ENCODE data around the gene ZNF609. TPM values are rescaled to one million over a fixed set of nuclear protein-coding genes. Genes with fewer than 3 reads are reported as not detected.
"Not testable (repeated sequence)": the region's sequence is repeated elsewhere in the genome, so short reads cannot be mapped to it uniquely, and the experiment has no call there.

ZNF609 gene
- total RNA-seq, 1 experiment from 2014 or later: 17.7 TPM

DNA sequence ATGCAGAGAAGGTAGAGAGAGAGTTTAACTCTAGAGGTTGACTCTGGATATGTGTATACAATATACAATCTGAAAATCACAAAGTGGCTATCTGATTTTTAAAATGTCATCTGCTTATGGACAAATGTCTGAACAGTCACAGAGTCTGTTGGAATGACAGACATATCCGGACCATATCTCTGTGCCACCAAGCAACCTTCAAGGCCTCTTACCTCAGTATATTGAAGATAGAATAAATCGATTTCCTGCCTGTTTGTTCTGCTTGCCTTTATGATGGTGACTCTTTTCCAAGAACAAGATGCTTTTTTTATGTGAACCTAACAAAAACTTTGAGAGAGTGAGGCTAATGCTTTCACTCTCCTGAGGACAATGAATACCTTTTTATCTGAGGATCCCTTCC lies 163.9 kb downstream of the ZNF609 start:
- Histone ChIP-seq H3K4me1 (replicated peaks) (no peaks in the 10 kb centered on the region), H3K4me3 (no peak overlapping the region), H3K27me3 (replicated peaks) (no peaks in the 10 kb centered on the region), H3K9me3 (replicated peaks) (no peaks in the 10 kb centered on the region), H3K27ac (no peak overlapping the region), H3K36me3 (peaks cover 14% of the 10 kb centered on the region; the same call in 1 of the 2 replicates)
- DNase-seq (ENCODE audit: low read depth in 1 of 2, low spot score in 2 of 2): no peak

DNA sequence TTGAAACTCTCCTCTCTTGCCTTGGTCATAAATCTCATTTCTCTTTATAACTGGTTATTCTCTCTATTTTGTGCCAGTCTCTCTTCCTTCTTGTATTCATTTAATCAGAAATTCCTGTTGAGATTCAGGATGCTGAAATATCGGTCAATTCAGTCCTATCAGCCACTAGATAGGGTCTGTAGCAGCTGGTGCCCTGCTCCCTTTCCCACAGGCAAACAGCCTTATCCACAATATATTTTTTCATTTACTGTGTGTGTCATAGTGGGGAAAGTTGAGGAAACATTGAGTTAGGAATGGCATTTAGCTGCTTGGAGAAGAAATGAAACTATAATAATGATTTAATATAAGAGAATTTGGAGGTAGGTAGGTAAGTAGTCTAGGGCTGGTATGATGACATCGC lies 168.7 kb downstream of the ZNF609 start:
- H3K4me1 ChIP-seq (replicated peaks): no peaks in the 10 kb centered on the region; the same call in 1 of the 2 replicates
- peaks cover 9% of the 10 kb centered on the region; the same call in 1 of the 2 replicates for H3K36me3 ChIP-seq
- H3K9me3 ChIP-seq (replicated peaks): no peaks in the 10 kb centered on the region
- H3K27ac ChIP-seq: no peak overlapping the region
- DNase-seq (ENCODE audit: low read depth in 1 of 2, low spot score in 2 of 2): no peak
- no peak overlapping the region for H3K4me3 ChIP-seq
- H3K27me3 ChIP-seq (replicated peaks): no peaks in the 10 kb centered on the region

DNA sequence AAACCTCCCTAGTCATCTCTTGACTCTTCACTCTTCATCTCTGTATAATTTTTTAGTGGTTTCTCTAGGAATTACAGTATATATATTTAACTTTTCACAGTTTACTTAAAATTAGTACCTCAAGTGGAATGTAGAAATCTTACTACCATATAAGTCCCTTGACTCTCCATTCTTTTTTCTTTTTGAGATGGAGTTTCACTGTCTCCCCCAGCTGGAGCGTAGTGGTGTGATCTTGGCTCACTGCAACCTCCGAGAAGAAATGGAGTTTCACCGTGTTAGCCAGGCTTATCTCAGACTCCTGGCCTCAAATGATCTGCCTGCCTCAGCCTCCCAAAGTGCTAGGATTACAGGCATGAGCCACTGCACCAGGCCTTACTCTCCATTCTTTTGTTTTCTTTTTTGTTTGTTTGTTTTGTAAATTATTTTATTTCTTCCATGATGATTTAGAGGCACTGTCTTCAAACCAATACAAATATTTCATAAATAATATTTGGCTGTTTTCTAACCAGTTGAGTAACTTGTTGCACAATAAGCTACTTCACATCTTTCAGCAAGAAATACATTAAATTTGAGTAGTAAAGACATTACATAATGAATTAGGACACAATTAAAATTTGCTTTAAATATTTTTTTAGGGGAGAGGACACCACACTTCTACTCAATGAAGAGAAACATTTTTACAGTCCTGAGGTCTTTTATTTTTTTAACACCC lies 170.2 kb downstream of the ZNF609 start:
- H3K27me3 ChIP-seq (replicated peaks): no peaks in the 10 kb centered on the region
- no peaks in the 10 kb centered on the region for H3K9me3 ChIP-seq (replicated peaks)
- H3K4me1 ChIP-seq (replicated peaks): peaks cover 6% of the 10 kb centered on the region
- no peak overlapping the region for H3K27ac ChIP-seq
- peaks cover 6% of the 10 kb centered on the region; the same call in 1 of the 2 replicates for H3K36me3 ChIP-seq
- no peak for DNase-seq (ENCODE audit: low read depth in 1 of 2, low spot score in 2 of 2)
- no peak overlapping the region for H3K4me3 ChIP-seq

DNA sequence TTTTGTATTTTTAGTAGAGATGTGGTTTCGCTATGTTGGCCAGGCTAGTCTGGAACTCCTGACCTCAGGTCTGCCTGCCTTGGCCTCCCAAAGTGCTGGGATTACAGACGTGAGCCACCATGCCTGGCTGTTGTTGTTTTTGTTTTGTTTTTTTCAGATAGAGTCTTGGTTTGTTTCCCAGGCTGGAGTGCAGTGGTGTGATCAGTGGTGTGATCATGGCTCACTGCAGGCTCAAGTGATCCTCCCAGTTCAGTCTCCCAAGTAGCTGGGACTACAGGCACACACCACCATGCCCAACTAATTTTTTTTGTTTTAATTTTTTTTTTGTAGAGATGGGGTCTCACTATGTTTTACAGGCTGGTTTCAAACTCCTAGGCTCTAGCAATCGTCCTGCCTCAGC lies 172.3 kb downstream of the ZNF609 start:
- H3K36me3 ChIP-seq; H3K9me3 ChIP-seq (replicated peaks); DNase-seq (ENCODE audit: low read depth in 1 of 2, low spot score in 2 of 2); H3K27ac ChIP-seq; H3K4me3 ChIP-seq; H3K27me3 ChIP-seq (replicated peaks); H3K4me1 ChIP-seq (replicated peaks): not testable (repeated sequence)

DNA sequence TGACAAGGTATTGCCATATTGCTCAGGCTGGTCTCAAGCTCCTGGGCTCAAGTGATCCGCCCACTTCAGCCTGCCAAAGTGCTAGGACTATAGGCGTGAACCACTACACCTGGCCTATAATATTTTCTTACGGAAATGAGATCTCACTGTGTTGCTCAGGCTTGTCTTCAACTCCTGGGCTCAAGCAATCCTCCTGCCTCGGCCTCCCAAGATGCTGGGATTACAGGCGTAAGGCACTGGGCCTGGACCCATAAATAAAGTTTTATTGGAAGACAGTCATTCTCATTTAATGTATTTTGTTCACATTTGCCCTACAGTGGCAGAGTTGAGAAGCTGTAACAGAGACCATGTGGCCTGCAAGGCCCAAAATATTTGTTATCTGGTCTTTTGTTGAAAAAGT lies 173.0 kb downstream of the ZNF609 start:
- no peaks in the 10 kb centered on the region for H3K27me3 ChIP-seq (replicated peaks)
- no peak overlapping the region for H3K27ac ChIP-seq
- H3K4me1 ChIP-seq (replicated peaks): peaks cover 10% of the 10 kb centered on the region
- no peaks in the 10 kb centered on the region for H3K9me3 ChIP-seq (replicated peaks)
- no peak overlapping the region for H3K4me3 ChIP-seq
- H3K36me3 ChIP-seq: peaks cover 9% of the 10 kb centered on the region
- no peak for DNase-seq (ENCODE audit: low read depth in 1 of 2, low spot score in 2 of 2)

DNA sequence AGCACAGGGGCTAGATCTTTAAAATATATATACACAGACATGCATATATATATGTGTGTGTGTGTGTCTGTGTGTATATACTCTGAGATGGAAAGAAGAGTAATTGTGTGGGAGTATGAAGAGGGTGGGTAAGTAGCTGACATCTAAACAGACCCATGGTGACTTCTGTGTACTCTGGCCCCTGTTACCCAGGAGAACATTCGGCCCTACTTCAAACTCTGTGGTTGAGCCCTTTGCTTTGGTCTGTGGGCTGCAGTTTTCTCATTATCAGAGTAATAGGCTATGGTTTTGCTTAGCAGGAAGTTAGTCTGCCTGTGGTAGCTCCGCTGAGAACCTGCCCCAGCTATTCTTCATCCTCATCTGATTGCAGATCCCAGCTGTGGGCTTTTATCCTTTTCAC lies 173.6 kb downstream of the ZNF609 start:
- H3K36me3 ChIP-seq: peaks cover 9% of the 10 kb centered on the region
- H3K27ac ChIP-seq: peak overlapping the region; percentile 39
- no peaks in the 10 kb centered on the region for H3K27me3 ChIP-seq (replicated peaks)
- no peak for DNase-seq (ENCODE audit: low read depth in 1 of 2, low spot score in 2 of 2)
- H3K4me3 ChIP-seq: no peak overlapping the region
- no peaks in the 10 kb centered on the region for H3K9me3 ChIP-seq (replicated peaks)
- peaks cover 10% of the 10 kb centered on the region for H3K4me1 ChIP-seq (replicated peaks)

DNA sequence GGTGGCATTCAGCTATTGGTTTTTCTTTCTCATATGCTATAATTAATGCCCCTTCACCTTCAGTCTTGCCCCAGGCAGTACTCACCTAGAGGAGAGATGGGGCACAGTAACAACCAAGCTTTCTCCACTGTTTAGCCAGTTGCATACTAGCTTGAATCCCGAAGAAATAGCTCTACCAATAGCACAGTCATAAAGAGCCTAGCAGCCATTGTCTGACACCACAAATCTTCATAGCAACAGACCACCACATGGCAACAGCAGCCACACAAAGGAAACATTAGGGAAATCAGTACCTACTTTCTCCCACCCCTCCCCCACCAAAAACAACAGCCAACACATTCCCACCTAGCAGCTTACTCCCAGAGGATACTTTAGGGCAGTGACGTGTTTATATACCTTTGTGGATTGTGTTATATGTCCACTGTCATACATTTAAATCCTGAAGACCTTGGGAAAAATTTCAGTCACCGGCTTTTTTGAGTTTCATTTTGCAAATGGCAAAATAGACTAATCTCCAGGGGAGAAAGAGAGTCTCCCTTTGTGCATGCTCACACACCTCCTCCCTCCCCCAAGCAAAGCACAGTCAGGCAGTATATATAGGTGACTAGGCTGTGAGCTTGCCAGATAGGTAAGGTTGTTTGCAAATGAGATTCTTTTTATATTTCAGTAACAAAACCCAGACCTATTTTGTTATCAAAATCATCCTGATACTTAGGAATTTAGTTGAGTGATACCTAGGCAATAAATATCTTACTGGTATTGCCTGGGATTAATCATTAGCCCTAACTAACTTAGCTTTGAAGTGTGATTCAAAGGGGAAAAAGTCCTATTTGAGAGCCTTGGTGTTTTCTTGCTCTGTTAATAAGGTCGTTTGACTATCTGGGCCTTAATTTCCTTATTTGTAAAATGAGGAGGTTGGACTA lies 174.5 kb downstream of the ZNF609 start:
- Histone ChIP-seq H3K27ac (peak overlapping the region; percentile 39), H3K4me1 (replicated peaks) (peaks cover 10% of the 10 kb centered on the region), H3K27me3 (replicated peaks) (no peaks in the 10 kb centered on the region), H3K9me3 (replicated peaks) (no peaks in the 10 kb centered on the region), H3K36me3 (peaks cover 9% of the 10 kb centered on the region), H3K4me3 (no peak overlapping the region)
- peak; percentile 58 to 65 for DNase-seq (ENCODE audit: low read depth in 1 of 2, low spot score in 2 of 2)

DNA sequence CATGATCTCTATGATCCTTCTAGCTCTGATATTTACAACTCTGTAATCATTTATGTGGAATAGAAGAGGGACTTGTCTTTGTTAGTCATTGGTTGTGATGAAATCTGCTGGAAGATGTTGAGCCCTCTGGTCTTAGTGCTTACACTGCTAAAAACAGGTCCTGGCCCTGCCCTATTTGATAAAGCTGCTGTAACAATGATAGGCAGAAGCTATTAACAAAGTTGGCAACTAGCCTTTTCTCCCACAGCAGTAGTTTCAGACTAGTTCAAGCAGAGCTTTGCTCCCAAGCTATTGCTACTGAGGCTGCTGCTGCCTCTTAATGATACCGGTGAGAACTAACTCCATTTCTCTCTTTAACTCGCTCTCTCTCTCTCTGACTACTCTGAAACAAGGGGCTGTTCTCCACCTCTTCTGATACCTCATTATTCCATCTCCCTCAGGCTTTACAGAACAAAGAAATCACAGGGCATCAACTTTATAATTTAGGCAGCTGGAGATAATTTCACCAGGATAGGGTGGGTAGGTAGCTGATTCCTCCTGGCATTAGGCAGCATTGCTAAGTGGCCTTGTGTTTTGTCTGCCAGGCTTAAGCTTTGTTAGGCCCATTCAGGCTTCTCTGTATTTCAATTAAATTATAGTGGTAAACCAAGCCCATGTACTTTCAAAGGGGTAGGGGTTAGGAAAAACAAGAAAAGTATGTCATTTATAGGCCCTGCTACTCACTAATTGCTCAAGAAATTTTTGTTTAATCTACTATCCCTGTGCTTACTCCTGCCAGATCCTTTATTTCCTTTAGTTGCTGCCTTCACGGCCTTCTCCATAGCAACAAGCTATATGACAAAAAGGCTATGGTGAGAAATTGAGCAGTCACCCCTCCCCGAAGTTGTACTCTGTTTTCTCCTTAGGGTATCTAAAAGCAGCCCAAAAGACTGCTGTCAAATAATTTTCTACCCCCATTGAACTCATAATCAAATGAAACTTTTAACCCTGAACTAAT lies 175.4 kb downstream of the ZNF609 start:
- DNase-seq (ENCODE audit: low read depth in 1 of 2, low spot score in 2 of 2): no peak
- H3K4me1 ChIP-seq (replicated peaks): peaks cover 10% of the 10 kb centered on the region
- no peak overlapping the region for H3K4me3 ChIP-seq
- no peaks in the 10 kb centered on the region for H3K9me3 ChIP-seq (replicated peaks)
- no peak overlapping the region for H3K27ac ChIP-seq
- no peaks in the 10 kb centered on the region for H3K27me3 ChIP-seq (replicated peaks)
- H3K36me3 ChIP-seq: peaks cover 8% of the 10 kb centered on the region; the same call in 1 of the 2 replicates

DNA sequence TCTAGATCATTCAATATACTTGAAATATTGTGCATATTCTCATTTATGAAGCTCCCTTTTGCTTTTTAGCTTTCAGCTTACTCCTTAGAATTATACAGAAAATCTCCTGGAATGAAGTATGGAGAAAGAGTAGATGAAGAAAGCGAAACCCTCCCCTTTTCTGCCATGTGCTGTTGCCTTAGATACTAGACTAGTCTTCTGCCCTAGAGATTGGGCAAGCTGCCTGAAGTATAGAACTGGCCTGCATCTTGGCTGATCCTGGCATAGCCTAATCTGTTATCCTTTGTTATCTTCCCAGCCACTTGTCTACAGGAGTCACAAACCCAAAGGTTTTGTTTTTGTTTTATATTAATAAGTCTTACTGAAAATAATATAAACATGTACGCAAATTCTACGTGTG lies 176.2 kb downstream of the ZNF609 start:
- Histone ChIP-seq H3K27me3 (replicated peaks) (no peaks in the 10 kb centered on the region), H3K36me3 (peaks cover 8% of the 10 kb centered on the region; the same call in 1 of the 2 replicates), H3K27ac (no peak overlapping the region), H3K4me1 (replicated peaks) (peaks cover 10% of the 10 kb centered on the region), H3K9me3 (replicated peaks) (no peaks in the 10 kb centered on the region), H3K4me3 (no peak overlapping the region)
- DNase-seq (ENCODE audit: low read depth in 1 of 2, low spot score in 2 of 2): no peak

DNA sequence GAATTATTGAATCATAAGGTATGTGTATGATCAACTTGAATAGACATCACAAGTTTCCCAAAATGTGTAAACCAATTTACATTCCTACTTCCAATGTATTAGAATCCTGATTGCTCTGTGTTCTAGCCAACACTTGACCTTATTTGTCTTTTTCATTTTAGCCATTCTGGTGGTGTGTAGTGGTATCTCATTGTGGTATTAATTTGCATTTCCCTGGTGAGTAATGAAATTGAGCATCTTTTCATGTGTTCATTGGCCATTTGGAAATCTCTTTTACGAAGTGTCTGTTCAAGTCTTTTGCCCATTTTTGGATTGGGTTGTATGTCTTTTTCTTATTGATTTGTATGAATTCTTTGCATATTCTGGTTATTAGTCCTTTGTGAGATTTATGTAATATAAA lies 177.0 kb downstream of the ZNF609 start:
- Histone ChIP-seq H3K4me1 (replicated peaks) (peaks cover 10% of the 10 kb centered on the region), H3K4me3 (no peak overlapping the region), H3K27ac (no peak overlapping the region), H3K36me3 (peaks cover 8% of the 10 kb centered on the region; the same call in 1 of the 2 replicates), H3K9me3 (replicated peaks) (no peaks in the 10 kb centered on the region), H3K27me3 (replicated peaks) (no peaks in the 10 kb centered on the region)
- no peak for DNase-seq (ENCODE audit: low read depth in 1 of 2, low spot score in 2 of 2)

DNA sequence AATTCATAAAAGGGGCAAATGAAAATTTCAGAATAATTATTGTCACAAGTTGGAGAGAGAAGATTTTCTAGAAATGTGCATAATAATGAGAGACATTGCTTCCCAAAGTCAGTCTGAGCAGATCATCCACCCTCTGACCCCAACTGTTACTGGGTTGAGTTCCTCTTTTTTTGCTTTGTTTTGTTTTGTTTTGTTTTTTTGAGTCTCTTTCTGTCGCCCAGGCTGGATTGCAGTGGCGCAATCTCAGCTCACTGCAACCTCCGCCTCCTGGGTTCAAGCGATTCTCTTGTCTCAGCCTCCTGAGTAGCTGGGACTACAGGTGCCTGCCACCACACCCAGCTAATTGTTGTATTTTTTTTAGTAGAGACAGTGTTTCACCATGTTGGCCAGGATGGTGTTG lies 179.4 kb downstream of the ZNF609 start:
- not testable (repeated sequence) for H3K27ac ChIP-seq; H3K27me3 ChIP-seq (replicated peaks); DNase-seq (ENCODE audit: low read depth in 1 of 2, low spot score in 2 of 2); H3K4me1 ChIP-seq (replicated peaks); H3K4me3 ChIP-seq; H3K9me3 ChIP-seq (replicated peaks); H3K36me3 ChIP-seq

DNA sequence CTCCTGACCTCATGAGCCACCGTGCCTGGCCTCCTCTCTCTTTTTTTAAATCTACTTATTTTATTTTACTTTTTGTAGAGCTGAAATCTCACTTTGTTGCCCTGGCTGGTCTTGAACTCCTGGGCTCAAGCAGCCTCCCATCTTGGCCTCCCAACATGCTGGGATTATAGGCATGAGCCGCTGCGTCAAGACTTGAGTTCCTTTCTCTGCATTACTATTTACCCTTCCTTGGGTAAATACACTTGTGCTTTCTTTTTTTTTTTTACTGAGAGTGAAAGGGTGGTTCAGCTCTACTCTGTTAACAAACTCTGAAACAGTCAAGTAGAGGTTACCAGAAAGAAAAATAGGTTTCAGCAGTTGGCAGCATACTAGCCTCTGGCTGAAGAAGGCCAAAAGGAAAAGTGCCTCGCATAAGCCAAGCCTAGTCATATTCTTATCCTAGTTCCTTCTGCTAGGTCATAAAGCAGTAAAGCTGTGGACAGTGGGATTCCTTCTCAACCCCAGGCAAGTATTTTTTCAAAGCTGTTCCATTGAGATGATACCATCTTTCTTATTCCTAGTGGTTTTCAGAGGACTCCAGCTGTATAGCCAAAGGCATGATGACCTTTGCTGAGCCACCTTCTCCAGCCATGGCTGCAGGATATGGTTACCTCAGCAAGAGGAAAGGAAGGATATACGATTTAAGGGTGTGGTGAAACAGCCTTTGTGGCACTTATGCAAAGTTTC lies 179.9 kb downstream of the ZNF609 start:
- Histone ChIP-seq H3K4me3 (no peak overlapping the region), H3K4me1 (replicated peaks) (0 out of 2 replicates have a peak, but pooled peaks cover 3% of the 10 kb centered on the region), H3K36me3 (peaks cover 10% of the 10 kb centered on the region; the same call in 1 of the 2 replicates), H3K27me3 (replicated peaks) (no peaks in the 10 kb centered on the region), H3K9me3 (replicated peaks) (no peaks in the 10 kb centered on the region), H3K27ac (no peak overlapping the region)
- DNase-seq (ENCODE audit: low read depth in 1 of 2, low spot score in 2 of 2): no peak

DNA sequence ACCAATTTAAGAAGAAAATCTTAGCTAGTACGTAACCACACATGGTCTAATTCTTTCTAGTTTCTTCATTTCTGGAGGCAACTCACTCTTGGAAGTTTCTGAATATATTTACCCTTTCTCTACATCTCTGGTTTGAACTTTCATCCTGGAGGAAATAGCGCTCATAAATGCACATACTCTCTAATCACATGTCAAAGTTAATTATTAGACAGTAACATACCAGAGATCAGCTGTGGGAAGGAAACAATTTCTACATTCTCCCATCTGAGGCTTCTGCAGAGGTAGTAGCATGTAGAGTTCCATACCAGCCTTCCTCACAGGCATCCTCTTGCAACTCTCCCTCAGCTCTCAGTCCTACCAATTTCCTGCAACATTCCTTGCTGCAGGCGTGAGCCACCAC lies 182.5 kb downstream of the ZNF609 start:
- Histone ChIP-seq H3K36me3 (0 out of 2 replicates have a peak, but pooled peaks cover 6% of the 10 kb centered on the region), H3K9me3 (replicated peaks) (no peaks in the 10 kb centered on the region), H3K4me1 (replicated peaks) (no peaks in the 10 kb centered on the region), H3K27me3 (replicated peaks) (no peaks in the 10 kb centered on the region), H3K27ac (no peak overlapping the region), H3K4me3 (no peak overlapping the region)
- no peak for DNase-seq (ENCODE audit: low read depth in 1 of 2, low spot score in 2 of 2)

All from SJSA1 (cell line).